ENCODE results near the gene PRAMEF11.
"Not testable (repeated sequence)": the region's sequence is repeated elsewhere in the genome, so short reads cannot be mapped to it uniquely, and the experiment has no call there.

The PRAMEF11 gene

GRCh38 chr1:12831310-12831709 lies at the start of gene PRAMEF11:
PRAMEF11 (minus strand) TSS chr1:12831410; CDS start chr1:12828789, 2,621 bp downstream.
- not testable (repeated sequence) for DNase-seq (ENCODE audit: low read depth)

- DNase-seq (ENCODE audit: low read depth): not testable (repeated sequence)
Measured at GRCh38 chr1:12878453-12878852, 47.2 kb upstream of the PRAMEF11 start.

GRCh38 chr1:12863131-12863880 lies 32.1 kb upstream of the PRAMEF11 start:
- DNase-seq (ENCODE audit: low read depth): not testable (repeated sequence)

- not testable (repeated sequence) for DNase-seq (ENCODE audit: low read depth)
Measured at GRCh38 chr1:12856786-12857185, 25.6 kb upstream of the PRAMEF11 start, which contains the start of gene PRAMEF2. PRAMEF2 (plus strand) TSS chr1:12857086; CDS start chr1:12859010, 1,924 bp downstream.

GRCh38 chr1:12851779-12852178 lies 20.6 kb upstream of the PRAMEF11 start:
- no peak for DNase-seq (ENCODE audit: low read depth)

- DNase-seq (ENCODE audit: low read depth): not testable (repeated sequence)
Measured at GRCh38 chr1:12848620-12849019, 17.4 kb upstream of the PRAMEF11 start, which contains the start of gene HNRNPCL1. HNRNPCL1 (minus strand) TSS chr1:12848720; CDS start chr1:12848289, 431 bp downstream.

GRCh38 chr1:12833251-12833650 lies 2.0 kb upstream of the PRAMEF11 start:
- DNase-seq (ENCODE audit: low read depth): not testable (repeated sequence)

GRCh38 chr1:12819061-12819460 lies 12.1 kb downstream of the PRAMEF11 start:
- DNase-seq (ENCODE audit: low read depth): not testable (repeated sequence)

- DNase-seq (ENCODE audit: low read depth): no peak
Measured at GRCh38 chr1:12811409-12811784, 19.8 kb downstream of the PRAMEF11 start.

- no peak for DNase-seq (ENCODE audit: low read depth)
Measured at GRCh38 chr1:12810691-12811408, 20.4 kb downstream of the PRAMEF11 start.

GRCh38 chr1:12809933-12810332 lies 21.3 kb downstream of the PRAMEF11 start:
- no peak for DNase-seq (ENCODE audit: low read depth)

GRCh38 chr1:12799730-12800129 lies 31.5 kb downstream of the PRAMEF11 start:
- no peak for DNase-seq (ENCODE audit: low read depth)

- no peak for DNase-seq (ENCODE audit: low read depth)
Measured at GRCh38 chr1:12798911-12799310, 32.3 kb downstream of the PRAMEF11 start.

- not testable (repeated sequence) for DNase-seq (ENCODE audit: low read depth)
Measured at GRCh38 chr1:12791097-12791496, 40.1 kb downstream of the PRAMEF11 start, which contains the start of gene PRAMEF1. PRAMEF1 (plus strand) TSS chr1:12791397; CDS start chr1:12793228, 1,831 bp downstream.

GRCh38 chr1:12784729-12785128 lies 46.5 kb downstream of the PRAMEF11 start:
- not testable (repeated sequence) for DNase-seq (ENCODE audit: low read depth)

GRCh38 chr1:12783783-12784182 lies 47.4 kb downstream of the PRAMEF11 start:
- DNase-seq (ENCODE audit: low read depth): peak; percentile 3

- DNase-seq (ENCODE audit: low read depth): not testable (repeated sequence)
Measured at GRCh38 chr1:12781488-12781887, 49.7 kb downstream of the PRAMEF11 start.

GRCh38 chr1:12778907-12779306 lies 52.3 kb downstream of the PRAMEF11 start:
- DNase-seq (ENCODE audit: low read depth): no peak

GRCh38 chr1:12778061-12778460 lies 53.1 kb downstream of the PRAMEF11 start:
- no peak for DNase-seq (ENCODE audit: low read depth)

- DNase-seq (ENCODE audit: low read depth): no peak
Measured at GRCh38 chr1:12776801-12777557, 54.2 kb downstream of the PRAMEF11 start.

- DNase-seq (ENCODE audit: low read depth): no peak
Measured at GRCh38 chr1:12775443-12775842, 55.8 kb downstream of the PRAMEF11 start.

- DNase-seq (ENCODE audit: low read depth): no peak
Measured at GRCh38 chr1:12774801-12775345, 56.3 kb downstream of the PRAMEF11 start.

All from CMK (cell line).